Activated T-cell treated with anti-CD3 and anti-CD28 coated beads, Interleukin-2, amount 50 U/mL, for 4 hours (primary cell): ENCODE measurements around the gene PODN. TPM values are rescaled to one million over a fixed set of nuclear protein-coding genes. Genes with fewer than 3 reads are reported as not detected.

Experiments used
- ATAC-seq, 2 donors: fragments of 200-7000 bp; cut with Tn5 transposase; one replicate each; pipeline ENCODE4 v1.10.0; 2021
- DNase-seq: peaks from one replicate; pipeline ENCODE4 v3.0.0-alpha.2; 2020
- H3K27me3 Mint-ChIP-seq: one replicate; pipeline ENCODE4 v1.8.0; 2021; ENCODE audit warnings: low read depth, mixed read lengths
- H3K36me3 Mint-ChIP-seq: one replicate; pipeline ENCODE4 v1.8.0; 2022; ENCODE audit warnings: mixed read lengths; ENCODE audit not compliant: insufficient read depth
- H3K4me1 Mint-ChIP-seq: one replicate; pipeline ENCODE4 v1.8.0; 2021; ENCODE audit warnings: low read depth, mixed read lengths
- H3K4me3 Mint-ChIP-seq: one replicate; pipeline ENCODE4 v1.8.0; 2021; ENCODE audit warnings: mild to moderate bottlenecking, moderate library complexity, mixed read lengths
- H3K9me3 Mint-ChIP-seq: one replicate; pipeline ENCODE4 v1.8.0; 2021; ENCODE audit warnings: mixed read lengths
- total RNA-seq, 3 donors: library from RNA; stranded (reverse); gene quantifications; one replicate each; pipeline ENCODE4 v1.2.1, GENCODE V29; 2021

PODN gene
- total RNA-seq, 3 donors from 2014 or later = 0.11 to 0.23 TPM; not detected in 1

- Mint-ChIP-seq H3K4me3 (no peak overlapping the region), H3K27me3 (peaks cover 42% of the 10 kb centered on the region), H3K36me3 (no peaks in the 10 kb centered on the region), H3K9me3 (no peaks in the 10 kb centered on the region), H3K4me1 (peaks cover 6% of the 10 kb centered on the region)
- ATAC-seq (no peak), DNase-seq (no peak)
These were observed 1.9 kb downstream of the PODN start for GRCh38 chr1:53063744-53064515.

GRCh38 chr1:53065391-53065790 lies 3.4 kb downstream of the PODN start:
- H3K9me3 Mint-ChIP-seq = no peaks in the 10 kb centered on the region
- DNase-seq (no peak), ATAC-seq (no peak)
- H3K27me3 Mint-ChIP-seq = peaks cover 43% of the 10 kb centered on the region
- H3K4me1 Mint-ChIP-seq = peaks cover 6% of the 10 kb centered on the region
- H3K4me3 Mint-ChIP-seq = no peak overlapping the region
- no peaks in the 10 kb centered on the region for H3K36me3 Mint-ChIP-seq

GRCh38 chr1:53066488-53066887 lies 4.5 kb downstream of the PODN start:
- Mint-ChIP-seq H3K4me3 (no peak overlapping the region), H3K4me1 (peaks cover 6% of the 10 kb centered on the region), H3K36me3 (no peaks in the 10 kb centered on the region), H3K9me3 (no peaks in the 10 kb centered on the region), H3K27me3 (peaks cover 32% of the 10 kb centered on the region)
- ATAC-seq = no peak
- DNase-seq = no peak

DNA sequence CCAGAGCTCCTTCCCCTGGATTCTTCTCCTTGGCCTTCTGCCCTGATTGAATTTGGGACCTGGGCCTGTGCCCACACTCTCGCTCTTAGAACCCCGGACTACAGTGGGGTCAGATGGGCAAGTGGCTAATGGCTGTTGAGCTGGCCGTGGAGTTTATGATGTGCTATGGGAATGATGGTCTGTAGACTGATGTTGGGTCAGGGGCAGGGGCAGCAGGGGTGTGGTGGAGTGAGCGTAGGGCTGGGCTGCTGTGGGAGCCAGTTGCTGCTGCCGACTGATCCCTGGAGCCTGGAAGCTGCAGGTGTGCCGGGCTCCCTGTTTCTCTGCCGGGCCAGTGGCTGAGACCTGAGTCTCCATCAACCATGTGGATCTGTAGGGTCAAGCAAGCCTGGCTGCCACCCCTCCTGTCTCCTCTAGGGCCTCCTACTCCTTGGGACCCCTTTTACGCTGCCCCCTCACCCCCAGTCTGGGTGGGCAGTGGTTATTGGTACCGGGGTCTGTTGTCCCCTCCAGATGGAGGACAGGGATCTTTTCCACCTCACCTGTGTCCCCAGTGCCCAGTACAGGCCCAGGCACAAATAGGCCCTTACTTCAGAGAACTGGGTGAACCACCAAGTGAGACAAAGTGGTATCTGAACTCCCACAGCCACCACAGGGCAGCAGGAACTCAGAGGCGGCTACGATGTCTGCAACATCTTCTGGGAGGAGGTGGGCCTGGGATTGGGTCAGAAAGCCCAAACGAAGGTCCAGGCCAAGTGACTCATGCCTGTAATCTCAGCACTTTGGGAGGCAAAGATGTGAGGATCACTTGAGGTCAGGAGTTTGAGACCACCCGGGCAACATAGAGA lies 5.1 kb downstream of the PODN start:
- ATAC-seq = no peak
- no peak for DNase-seq
- Mint-ChIP-seq H3K27me3 (peaks cover 30% of the 10 kb centered on the region), H3K36me3 (no peaks in the 10 kb centered on the region), H3K9me3 (no peaks in the 10 kb centered on the region), H3K4me3 (no peak overlapping the region), H3K4me1 (peaks cover 6% of the 10 kb centered on the region)

DNA sequence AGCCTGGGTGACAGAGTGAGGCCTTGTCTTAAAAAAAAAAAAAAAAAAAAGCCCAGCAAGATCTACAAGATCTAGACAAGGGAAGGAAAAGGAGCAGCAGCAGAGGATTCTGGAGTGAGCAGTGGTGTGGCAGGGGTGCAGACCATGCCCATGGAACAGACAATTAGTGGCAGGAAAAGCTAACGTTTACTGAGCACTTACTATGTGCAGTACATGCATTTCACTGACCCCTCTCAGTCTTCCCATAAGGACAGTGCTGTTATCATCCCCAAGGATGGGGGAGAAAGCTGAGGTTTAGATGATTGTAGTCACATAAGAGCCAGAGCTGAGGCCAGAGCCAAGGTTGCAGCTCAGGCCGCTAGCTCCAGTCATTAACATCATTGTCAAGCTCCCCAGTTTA lies 5.9 kb downstream of the PODN start:
- Mint-ChIP-seq H3K9me3 (no peaks in the 10 kb centered on the region), H3K4me3 (no peak overlapping the region), H3K36me3 (no peaks in the 10 kb centered on the region), H3K4me1 (peaks cover 6% of the 10 kb centered on the region), H3K27me3 (peaks cover 27% of the 10 kb centered on the region)
- DNase-seq = no peak
- no peak for ATAC-seq

DNA sequence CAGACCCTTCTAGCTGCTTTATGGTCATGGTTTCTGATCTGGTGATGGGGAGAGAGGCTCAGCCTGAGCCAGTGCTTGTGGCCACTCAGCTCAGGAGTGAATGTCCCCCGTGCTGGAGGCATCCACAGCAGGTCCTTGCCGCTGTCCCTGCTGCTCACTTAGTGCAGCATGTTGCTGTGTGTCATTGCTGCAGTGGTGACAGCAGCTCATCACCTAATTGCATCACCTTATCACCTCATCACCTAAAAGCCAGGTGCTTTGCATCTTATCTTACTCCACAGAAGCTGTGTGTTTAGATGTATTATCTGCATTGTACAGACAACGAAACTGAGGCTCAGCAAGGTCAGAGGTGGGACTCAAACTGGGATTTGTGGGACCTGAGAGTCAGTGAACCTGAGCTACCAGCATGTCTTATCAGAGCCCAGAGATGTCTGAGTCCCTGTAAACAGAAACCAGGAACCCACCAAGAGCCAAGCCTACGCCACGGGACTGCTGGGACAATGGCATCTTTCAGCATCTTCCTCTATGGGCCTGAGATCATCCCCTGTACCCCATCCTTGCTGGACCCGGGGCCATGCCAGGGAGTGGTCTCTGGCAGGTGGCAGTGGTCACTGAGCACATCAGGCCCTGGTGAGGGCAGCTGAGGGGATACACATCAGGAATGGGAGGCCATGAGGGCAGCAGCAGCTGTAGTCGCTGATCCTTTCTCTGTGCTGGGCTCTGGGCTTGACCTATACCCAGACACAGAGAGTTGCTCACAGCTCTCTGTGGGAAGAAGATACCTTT lies 6.5 kb downstream of the PODN start:
- peaks cover 2% of the 10 kb centered on the region for H3K4me1 Mint-ChIP-seq
- H3K9me3 Mint-ChIP-seq = no peaks in the 10 kb centered on the region
- H3K27me3 Mint-ChIP-seq = peaks cover 21% of the 10 kb centered on the region
- H3K4me3 Mint-ChIP-seq = peak overlapping the region; percentile 33
- DNase-seq (no peak), ATAC-seq (no peak)
- no peaks in the 10 kb centered on the region for H3K36me3 Mint-ChIP-seq

- no peak for ATAC-seq
- Mint-ChIP-seq H3K9me3 (no peaks in the 10 kb centered on the region), H3K4me3 (peak overlapping the region; percentile 33), H3K27me3 (peaks cover 13% of the 10 kb centered on the region), H3K36me3 (no peaks in the 10 kb centered on the region), H3K4me1 (no peaks in the 10 kb centered on the region)
- DNase-seq = no peak
These were observed 7.3 kb downstream of the PODN start for GRCh38 chr1:53069265-53069662.

DNA sequence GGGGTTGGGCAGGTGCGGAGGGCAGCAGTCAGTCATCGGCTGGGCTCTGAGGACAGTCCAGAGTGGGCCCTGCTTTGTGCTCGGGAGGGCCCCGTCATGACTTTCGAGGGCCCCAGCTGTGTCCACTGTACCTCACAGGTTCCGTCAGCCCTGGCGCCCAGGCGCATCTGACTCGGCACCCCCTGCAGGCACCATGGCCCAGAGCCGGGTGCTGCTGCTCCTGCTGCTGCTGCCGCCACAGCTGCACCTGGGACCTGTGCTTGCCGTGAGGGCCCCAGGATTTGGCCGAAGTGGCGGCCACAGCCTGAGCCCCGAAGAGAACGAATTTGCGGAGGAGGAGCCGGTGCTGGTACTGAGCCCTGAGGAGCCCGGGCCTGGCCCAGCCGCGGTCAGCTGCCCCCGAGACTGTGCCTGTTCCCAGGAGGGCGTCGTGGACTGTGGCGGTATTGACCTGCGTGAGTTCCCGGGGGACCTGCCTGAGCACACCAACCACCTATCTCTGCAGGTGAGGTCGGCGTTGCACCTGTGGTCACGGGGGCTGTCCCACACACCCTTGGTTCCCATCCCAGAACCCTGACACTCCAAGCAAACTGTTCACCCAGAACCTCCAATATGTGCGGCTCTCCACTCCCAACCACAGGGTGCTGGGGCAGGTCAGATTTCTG lies 7.8 kb downstream of the PODN start:
- Mint-ChIP-seq H3K36me3 (no peaks in the 10 kb centered on the region), H3K9me3 (no peaks in the 10 kb centered on the region), H3K27me3 (peaks cover 10% of the 10 kb centered on the region), H3K4me1 (no peaks in the 10 kb centered on the region), H3K4me3 (no peak overlapping the region)
- ATAC-seq = no peak
- DNase-seq = no peak

GRCh38 chr1:53070621-53071020 lies 8.6 kb downstream of the PODN start:
- Mint-ChIP-seq H3K4me1 (no peaks in the 10 kb centered on the region), H3K9me3 (no peaks in the 10 kb centered on the region), H3K27me3 (peaks cover 3% of the 10 kb centered on the region), H3K36me3 (no peaks in the 10 kb centered on the region), H3K4me3 (no peak overlapping the region)
- ATAC-seq (no peak), DNase-seq (no peak)

GRCh38 chr1:53071167-53071865 lies 9.3 kb downstream of the PODN start:
- no peaks in the 10 kb centered on the region for H3K36me3 Mint-ChIP-seq
- no peak overlapping the region for H3K4me3 Mint-ChIP-seq
- DNase-seq (no peak), ATAC-seq (no peak)
- H3K27me3 Mint-ChIP-seq = peaks cover 2% of the 10 kb centered on the region
- no peaks in the 10 kb centered on the region for H3K4me1 Mint-ChIP-seq
- H3K9me3 Mint-ChIP-seq = no peaks in the 10 kb centered on the region

DNA sequence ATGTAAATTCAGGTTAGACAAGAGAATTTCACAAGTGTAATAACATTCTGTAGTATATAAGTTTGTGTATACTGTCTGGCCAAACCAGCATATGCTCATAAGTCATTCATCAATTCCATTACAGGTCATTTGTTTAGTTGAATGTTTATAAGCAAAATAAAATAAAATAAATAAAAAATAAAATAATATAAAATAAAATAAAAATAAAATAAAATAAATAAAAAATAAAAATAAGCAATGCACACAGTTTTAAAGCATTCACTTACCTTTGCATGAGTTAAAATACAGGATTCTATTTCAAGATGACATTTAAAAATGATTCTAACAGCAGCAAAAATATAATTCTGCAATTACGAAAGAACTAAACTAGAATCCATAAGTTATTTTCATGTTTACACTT lies 9.9 kb downstream of the PODN start:
- H3K4me1 Mint-ChIP-seq = no peaks in the 10 kb centered on the region

DNA sequence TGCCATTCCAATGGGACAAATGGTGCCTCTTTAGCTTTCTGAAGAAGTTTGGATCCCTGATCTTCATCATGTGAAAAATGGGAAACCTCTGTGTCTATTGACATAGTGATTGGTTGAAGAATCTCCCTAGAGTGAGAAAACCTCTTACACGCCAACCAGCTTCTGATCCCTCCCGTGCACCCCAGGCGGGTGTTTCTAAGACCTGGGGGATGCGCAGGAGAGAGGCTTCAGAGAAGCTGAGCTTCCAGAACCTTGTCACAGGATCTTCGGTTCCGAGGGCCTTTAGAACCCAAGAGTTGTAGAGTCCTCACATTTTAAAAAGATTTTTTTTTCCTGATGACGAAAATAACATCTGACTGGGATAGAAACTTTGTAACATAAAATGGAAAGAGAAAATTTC lies 11.3 kb downstream of the PODN start:
- peaks cover 2% of the 10 kb centered on the region for H3K27me3 Mint-ChIP-seq
- ATAC-seq = no peak
- H3K4me1 Mint-ChIP-seq = no peaks in the 10 kb centered on the region
- no peak overlapping the region for H3K4me3 Mint-ChIP-seq
- no peak for DNase-seq
- no peaks in the 10 kb centered on the region for H3K36me3 Mint-ChIP-seq
- H3K9me3 Mint-ChIP-seq = no peaks in the 10 kb centered on the region

More for the DNA sequence above, 9.9 kb downstream of the PODN start:
- H3K36me3 Mint-ChIP-seq = no peaks in the 10 kb centered on the region
- no peak overlapping the region for H3K4me3 Mint-ChIP-seq
- DNase-seq (no peak), ATAC-seq (no peak)
- H3K9me3 Mint-ChIP-seq = no peaks in the 10 kb centered on the region
- peaks cover 2% of the 10 kb centered on the region for H3K27me3 Mint-ChIP-seq

DNA sequence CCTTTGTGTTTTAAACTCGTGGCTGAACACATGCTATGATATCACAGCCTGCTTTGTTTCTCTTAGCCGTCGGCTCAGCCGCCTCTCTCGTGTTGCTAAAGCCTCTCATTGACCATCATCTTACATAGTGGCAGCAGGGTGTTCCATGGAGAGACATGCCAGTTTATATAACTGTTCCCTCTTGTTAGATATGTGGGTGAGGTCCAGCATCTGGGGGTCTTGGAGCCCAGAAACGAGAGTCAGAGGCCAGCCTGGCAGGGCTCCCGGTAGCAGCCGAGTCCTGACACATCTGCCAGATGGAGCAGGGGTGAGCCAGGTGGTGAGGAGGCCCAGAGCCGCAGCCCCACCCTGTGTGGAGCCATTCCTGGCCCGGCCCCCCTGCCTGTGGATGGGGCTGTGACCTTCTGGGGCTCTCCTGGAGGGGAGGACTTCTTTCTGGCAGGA lies 11.9 kb downstream of the PODN start:
- DNase-seq (no peak), ATAC-seq (no peak)
- Mint-ChIP-seq H3K4me1 (no peaks in the 10 kb centered on the region), H3K4me3 (no peak overlapping the region), H3K27me3 (peaks cover 2% of the 10 kb centered on the region), H3K36me3 (no peaks in the 10 kb centered on the region), H3K9me3 (no peaks in the 10 kb centered on the region)
